ENCODE results near the gene CRYBA4.

The CRYBA4 gene

DNA sequence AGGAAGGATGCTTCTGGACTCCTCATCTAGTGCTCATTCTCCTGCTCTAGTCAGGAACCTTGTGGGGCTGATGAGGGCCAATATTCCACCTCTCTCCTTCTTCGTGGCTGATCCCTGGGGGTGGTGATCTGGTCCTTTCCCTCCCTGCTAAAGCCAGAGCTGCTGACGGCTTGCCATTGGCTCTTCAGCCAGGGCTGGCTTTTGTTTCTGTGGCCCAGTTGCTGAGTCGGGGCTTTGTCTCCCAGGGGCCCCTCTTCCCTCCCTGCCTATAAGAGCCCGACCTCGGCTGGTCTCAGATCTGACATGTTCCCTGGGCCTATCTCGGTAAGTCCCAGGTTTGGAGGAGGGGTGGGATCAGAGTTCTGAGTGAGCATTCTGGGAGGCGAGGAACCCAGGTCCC is at the start of gene CRYBA4:
CRYBA4 (plus strand) TSS at position 301 of the 400 bp plus-strand sequence. CDS start 634 bp downstream, outside the sequence.
- no peak for DNase-seq

DNA sequence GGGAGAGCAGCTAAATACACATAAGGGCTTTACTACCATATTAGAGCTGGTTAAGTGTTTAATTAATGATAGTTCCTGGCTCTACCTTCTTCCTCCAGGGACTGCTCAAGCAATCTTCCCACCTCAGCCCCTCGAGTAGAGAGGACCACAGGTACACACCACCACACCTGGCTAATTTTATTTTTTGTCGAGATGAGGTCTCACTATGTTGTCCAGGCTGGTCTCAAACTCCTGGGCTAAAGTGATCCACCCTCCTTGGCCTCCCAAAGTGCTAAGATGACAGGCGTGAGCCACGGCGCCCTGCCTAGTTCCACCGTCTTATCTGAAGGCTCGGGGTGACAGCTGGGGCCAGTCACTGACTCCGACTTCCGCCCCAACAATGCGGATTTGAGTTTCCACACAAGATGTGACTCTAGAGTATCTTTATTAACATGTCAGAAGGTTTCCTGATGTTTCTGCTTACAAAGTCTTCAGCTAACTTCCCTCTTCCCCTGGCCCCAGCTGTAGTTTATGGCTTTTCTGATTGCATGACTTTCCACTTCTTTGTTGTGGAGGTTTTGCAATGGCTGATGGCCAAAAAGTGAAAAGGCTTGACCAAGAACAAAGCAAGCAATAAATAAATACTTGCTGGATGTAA is 48.6 kb upstream of the CRYBA4 start:
- no peak for DNase-seq

DNA sequence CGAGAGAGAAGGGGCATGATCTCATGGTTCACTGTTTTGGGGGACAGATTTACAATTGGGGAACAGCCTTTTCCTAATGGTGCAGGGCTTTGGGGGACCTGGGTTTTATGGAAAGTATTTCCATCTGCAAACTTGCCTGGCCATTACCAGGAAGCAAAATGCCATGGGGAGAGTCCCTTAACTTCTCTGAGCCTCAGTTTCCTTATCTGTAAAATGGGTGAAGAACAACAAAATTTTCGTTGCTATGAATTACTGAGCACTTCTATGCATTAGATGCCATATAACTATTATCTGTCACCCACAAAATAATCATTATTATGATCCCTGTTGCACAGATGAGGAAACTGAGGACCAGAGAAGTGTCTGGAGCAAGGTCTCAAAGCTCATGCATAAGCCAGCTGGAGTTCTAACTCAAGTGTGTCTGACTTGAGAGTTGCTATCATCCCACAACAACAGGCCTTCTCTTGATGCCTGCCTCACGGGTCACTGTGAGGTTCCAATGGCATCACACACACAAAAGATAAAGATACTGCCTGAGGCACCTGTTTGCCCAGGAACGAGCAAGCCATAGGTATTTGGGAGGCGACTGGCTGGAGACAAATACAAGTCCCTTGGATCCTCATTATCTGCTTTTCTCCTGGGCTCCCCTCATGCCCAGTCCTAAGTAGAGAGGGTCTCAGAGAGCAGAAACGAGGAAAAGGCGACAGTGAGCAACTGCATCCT is 47.6 kb upstream of the CRYBA4 start:
- DNase-seq, result no peak

DNA sequence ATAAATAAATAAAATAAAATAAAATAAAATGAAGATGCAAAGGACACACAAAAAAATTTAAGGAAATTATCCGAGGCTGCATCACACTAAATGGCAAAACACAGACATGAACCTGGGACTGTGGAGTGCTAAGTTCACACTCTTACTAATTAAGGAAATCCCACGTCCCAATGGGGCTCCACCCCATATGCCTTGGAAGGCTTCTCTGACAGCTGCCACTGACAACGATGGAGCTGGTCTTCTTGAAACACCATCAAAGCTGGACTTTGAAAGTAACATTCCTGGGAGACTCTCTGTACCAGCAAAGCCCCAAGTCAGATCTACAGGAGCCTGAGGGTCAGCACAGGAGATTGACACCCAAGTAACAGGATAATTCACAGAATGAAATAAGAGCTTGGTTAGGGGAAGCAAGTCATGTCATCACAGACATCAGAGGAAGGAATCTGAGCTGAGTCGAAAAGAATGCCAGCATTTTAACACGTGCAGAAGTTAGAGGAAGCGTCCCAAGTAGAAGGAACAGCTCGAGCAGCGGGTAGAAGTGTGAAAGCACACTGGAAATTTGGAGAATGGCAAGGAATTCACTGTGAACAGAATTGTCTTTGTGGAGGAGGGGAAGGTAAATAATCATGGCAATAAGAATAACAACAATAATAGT is 45.6 kb upstream of the CRYBA4 start:
- DNase-seq, result no peak

DNA sequence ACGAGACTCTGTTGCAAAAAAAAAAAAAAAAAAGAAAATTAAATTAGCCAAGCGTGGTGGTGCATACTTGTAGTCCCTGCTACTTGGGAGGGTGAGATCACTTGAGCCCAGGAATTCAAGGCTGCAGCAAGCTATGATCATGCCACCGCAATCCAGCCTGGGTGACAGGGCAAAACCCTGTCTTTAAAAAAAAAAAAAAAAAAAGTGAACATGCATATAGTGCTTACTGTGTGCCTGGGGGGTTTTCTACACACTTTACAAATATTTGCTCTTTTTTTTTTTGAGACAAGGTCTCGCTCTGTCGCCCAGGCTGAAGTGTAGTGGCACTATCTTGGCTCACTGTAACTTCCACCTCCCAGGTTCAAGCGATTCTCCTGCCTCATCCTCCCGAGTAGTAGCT is 44.7 kb upstream of the CRYBA4 start:
- DNase-seq, result no peak

DNA sequence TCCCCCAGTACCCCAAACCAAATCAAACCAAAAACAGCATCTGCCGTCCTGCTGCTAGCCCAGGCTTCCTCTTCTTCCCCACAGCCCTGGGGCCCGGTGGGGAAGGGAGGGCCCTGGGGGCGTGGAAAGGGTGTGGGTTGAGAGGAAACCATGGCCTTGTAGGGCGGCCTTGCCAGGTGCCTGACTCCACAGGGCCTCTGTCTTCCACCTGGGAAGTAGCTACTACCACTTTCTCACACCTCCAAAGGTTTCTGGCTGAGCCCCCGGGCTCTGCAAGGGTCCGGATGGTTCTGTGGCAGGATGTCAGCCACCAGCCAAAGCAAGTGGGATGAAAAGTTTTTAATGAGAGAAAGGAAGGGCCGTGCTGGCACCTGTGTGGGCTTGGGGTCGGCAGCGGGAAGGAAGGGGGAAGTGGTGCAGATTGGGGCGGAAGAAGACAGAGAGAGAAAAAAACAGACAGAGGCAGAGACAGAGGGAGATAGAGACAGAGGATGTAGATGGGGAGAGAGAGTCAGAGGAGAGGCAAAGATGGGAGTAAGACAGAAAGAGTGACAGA is 42.4 kb upstream of the CRYBA4 start:
- no peak for DNase-seq

DNA sequence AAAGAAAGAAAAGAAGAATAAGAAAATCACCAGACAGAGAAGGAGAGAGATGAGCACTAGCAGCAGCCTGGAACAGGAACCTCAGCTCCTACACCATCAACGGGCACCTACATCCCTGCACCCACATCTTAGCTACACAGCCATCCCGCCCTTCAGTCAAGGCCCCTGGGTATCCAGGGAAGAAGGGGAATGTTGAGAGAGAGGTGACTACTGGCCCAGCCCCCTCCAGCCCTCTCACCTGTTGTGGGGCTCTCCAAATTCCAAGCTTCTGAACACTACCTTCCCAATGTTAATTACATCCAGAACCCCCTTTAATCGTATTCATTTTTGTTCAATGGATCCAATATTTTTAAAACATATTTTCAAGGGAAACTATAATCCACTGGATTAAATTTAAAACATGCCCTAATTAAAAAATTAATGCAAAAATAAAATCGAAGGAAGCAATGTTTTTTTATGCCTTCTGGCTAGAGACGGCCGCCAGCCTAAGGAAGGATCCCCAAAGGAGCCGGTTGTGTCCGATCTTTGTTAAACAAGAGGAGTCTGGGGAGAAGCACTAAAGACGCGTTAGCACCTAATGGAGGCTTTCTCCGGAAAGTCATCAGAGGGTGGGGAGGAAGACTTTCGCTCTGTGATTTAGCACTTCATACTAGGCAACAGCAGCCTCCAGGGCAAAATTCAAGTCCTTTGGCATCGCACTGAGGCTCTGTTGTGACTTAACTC is 41.4 kb upstream of the CRYBA4 start:
- no peak for DNase-seq

DNA sequence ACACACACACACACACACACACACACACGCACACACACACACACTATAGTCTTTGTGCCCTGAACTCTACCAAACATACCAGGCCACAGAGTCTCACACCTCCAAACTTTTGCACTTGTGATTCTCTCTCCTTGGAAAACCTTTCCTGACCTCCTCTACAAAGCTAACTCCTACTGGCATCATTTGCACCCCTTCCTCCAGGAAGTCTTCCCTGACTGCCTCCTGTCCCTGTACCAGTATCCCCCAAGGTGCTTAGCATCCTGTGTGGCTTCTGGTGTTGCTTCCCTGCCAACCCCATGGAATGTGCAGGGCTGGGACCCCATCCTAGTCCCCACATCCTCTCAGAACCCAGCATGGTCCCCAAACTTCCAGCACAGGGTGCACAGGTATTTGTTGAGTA is 40.7 kb upstream of the CRYBA4 start:
- no peak for DNase-seq

DNA sequence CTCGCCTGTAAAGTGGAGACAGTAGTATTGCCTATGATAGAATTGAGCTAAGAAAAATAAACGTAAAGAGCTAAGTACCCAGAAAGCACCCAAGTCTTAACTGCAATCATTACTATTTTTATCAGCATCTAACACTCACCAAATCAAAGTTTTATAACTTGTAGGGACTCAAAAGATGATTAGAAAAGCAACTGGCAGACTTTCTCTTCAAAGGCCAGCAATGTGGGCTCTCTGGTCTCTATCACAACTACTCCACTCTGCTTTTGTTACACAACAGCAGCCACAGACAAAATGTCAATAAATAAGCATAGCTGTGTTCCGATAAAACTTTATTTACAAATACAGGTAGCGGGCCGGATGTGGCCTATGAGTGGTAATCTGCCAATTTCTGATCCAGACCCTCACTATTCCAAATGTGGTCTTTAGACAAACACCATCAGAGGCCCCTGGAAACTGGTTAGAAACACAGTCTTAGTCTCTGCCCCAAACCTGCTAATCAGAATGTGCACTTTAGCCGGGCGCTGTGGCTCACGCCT is 40.1 kb upstream of the CRYBA4 start:
- no peak for DNase-seq

DNA sequence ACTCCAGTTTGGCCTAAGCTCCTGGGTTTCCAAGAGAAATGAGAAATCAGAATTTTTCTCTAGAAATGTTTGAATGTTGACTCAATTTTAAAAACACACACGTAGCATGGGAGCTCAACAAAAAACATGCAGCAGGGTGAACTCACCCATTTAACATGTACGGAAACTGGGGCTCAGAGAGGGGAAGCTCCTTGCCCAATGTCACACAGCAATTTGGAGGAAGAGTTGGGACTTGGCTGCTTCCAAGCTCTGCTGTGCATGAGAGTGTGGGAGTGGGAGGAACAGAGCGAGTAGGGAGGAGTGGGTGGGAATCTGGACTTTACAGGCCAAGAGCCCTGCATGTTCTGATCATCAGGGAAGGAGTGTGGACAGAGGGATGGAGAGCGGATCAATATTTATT is 37.8 kb upstream of the CRYBA4 start:
- DNase-seq, result no peak

DNA sequence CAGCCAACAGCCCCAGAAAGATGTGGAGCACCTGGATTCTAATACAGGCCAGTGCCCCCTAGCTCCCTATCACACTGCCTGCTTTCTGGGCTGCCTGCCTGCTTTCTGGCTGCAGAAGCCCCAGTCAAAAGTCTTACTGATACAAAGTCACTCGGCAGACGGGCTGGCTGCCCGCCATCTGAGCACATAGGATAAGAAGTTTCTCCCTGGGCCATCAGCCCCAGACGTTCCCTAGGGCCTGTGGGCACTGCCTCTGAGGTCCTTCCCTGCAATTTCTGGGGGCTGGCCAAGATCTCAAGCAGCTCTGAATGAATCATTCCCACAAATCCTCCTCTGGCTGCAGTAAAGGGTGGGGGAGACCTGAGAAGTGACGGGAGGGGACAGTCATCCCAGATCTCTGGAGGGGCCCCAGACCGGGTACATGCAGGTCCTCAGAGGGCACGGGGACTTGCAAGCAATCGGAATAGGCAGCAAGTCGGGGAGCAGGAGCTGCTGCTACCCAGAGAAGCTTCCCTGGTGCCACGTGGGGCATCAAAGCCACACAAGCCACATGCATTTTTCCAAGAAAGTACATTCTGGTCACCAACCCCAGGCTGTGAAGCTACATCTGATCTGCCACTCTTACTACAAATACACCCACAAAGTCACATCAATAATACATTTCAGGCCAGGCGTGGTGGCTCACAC is 36.5 kb upstream of the CRYBA4 start:
- no peak for DNase-seq

DNA sequence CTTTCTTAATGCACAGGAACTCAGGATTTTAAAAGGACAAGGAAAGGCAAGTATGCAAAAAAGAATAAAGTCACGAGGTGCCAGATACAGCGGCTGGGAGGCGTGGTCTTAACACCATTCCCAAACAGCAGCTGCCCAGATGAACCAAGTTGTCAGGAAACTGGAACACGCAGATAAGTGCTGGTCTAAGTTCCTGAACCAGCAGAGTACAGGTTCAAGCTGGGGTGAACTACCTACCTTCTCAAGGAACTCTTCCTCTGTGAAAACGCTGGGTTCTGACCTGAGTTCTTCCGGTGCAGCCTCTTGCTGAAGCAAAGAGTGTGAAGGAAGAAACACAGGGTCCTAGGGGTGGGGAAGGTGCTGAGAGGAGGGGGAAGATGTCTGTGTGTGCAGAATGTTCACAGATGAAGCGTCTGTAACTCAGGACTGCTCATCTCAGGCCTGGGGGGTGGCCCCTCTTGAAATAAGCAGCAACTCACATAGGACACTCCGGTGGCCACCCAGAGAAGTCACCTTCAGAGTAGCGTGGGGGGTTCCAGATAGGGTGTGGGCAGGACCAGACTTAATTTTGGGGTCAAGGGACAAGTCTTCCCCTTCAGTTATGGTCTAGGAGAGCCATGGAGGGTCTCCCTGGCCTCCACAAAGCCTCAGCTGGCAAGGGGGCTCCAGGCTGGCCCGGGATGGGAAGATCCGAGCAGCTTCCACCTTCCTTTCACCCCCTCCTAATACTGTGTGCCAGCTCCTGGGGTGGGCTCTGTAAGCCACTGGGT is 35.0 kb upstream of the CRYBA4 start:
- DNase-seq, result no peak

DNA sequence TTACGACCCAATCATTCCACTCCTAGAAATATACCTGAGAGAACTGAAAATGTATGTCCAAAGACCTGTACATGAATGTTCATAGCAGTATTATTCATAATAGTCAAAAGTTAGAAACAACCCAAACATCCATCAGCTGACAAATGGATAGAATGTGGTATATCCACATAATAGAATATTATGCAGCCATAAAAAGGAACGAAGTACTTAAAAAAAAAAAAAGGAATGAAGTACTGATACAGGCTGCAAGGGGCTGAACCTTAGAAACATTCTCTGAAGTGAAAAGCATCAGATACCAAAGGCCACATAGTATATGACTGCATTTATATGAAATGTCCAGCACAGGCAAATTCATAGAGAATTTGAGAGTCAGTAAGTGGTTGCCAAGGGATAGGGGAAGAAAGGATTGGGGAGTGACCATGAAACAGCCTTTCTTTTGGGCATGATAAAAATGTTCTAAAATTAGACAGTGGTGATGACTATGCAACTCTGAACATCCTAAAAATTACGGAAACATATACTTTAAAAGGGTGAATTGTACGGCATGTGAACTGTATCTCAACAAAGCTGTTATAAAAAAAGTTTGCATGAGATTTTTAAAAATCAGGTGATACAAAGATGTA is 33.7 kb upstream of the CRYBA4 start:
- DNase-seq, result no peak

DNA sequence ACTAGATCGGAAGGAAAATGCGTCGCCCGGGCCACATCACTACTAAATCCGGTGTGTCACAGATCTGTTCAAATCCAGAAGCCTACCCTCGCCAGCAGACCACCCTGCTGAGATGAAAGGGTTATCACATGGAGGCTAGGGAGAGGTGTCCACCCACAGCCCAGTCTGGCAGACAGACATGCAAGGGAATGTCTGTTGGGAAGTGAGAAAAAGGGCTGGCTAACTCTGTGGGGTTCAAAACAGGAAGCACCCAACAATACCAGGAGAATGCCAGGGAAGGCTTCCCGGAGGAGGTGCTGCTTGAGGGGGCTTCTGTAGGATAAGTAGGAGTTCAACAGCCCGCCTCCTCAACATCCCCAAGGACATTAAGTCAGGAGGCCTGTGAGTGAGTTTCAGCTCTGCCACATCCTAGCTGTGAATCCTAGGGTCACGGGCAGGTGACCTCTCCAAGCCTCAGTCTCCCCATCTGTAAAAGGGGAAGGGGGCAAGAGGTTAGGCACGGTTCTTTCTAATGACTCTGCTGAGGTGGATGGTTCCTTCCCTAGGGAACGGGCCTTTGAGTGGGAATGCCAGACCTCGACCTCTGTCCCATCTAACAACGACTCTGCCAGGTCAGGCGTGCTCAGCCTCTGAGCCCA is 32.9 kb upstream of the CRYBA4 start:
- no peak for DNase-seq

DNA sequence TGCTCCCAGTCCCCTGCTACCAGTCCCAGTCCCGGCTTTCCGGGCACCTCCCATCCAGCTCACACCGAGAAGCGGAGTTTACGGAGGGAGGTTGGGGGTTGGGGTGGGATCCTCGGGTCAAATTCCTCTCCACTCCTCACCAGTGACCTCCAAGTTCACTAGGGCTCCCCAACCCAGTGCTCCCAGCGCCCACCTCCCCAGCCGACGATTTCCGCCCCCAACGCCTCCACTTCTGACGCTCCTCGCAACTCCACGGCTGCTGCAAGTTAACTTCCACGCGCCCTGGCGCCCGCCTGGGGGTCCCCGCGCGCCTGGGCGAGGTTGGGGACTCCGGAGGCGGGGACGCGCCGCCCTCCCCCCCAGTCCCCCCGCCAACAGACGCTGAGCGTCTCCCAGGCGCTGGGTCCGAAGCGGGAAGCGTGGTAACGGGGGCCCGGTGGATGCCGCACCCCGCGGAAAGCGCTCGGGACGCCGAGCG is 32.4 kb upstream of the CRYBA4 start:
- no peak for DNase-seq

DNA sequence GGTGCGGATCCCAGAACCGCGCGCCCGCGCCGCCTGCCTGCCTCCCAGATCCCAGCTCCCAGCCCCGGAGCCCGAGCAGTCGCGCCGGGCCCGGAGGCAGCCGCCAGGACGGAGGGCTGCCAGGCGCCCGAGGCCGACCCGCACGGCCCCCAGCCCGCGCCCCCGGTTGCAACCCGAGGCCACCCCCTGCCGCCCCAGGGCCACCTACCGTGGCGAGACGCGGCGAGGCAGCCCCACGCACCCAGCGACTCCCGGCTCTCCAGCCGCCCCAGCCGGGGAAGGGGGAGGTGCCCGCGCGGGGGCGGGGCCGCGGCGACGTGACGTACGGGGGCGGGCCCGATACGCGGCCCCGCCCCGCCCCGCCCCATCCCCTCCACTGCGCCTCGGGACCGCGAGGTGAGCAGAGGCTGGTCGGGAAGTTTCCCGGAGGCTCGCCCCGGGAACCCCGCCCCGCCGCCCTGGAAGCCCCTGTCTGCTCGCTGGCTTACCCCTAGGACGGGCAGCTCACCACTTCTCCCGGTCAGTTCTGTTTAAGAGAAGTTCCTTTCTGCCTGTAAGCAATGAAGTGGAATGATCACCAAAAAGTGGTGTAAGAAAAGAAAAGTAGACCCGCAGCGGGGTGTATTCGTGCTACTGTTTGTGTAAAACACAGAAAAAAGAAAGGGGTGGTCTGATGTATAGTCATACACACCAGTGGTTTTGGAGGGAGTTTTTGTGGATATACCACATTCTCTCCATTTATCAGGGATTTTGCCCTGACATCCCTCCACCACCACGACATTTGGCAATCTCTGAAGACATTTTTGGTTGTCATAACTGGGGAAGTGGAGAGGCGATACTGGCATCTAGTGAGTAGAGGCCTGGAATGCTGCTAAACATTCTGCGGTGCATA is 31.7 kb upstream of the CRYBA4 start, which contains the start of gene TPST2:
TPST2 (minus strand) TSS at position 288 of the 892 bp plus-strand sequence. CDS start 48,502 bp downstream, outside the sequence.
- DNase-seq, result no peak

DNA sequence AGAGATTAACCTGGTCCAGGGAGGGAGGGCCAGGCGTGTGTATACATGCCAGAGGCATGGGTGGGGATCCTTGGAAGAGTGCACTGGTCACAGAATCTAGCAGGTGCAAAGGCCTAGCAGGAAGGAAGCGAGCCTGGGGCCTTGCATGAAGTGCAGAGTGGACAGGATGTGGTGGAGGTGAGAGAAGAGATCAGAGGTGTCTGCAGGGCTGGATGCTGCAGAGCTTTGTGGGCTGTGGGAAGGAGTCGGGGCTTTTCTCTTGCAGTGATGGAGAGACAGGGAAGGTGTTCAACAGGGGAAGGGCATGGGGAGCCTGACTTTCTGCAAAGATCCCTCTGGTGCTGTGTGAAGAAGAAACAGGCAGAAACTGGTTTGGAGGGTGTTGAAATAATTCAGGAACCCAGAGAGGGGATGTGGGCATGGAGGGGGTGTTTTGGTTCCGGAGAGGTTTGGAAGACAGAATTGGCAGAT is 29.3 kb upstream of the CRYBA4 start:
- no peak for DNase-seq

DNA sequence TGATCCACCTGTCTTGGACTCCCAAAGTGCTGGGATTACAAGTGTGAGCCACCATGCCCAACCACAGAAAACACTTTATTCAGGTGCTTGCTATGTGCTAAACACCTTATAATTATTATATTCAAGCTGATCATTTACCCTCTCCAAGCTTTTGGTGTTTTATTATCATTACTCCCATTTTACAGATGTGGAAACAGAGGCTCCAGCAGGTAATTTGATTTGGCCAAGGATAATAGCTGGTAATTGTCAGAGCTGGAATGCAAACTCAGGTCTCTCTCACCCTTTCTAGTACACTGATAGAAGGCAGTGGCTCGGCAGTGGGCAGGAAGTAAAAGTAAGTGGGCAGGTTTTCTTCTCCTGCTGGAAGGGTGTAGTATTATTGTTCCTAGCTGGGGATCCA is 28.0 kb upstream of the CRYBA4 start:
- DNase-seq, result no peak

DNA sequence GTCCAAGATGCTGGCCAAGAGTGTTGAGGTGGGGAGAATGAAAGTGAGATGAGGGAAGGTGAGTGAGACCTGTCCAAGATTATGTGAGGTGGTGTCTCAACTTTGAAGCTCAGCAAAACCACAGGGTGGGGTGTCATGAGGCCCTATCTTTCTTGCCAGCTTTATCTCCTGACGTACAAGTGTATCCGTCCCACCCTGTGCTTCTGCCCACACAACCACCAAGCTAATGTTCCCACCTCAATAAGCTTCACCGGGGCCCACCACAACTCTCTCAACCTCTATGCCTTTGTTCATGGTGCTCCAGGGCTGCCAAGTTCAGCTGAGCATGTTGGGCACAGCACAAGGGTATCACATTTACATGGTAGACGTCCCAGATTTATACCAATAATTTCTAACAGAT is 24.7 kb upstream of the CRYBA4 start:
- no peak for DNase-seq

All from NCI-H2081 treated with DMSO at 0.1 percent for 48 hours (cell line).